ENCODE data around the gene SLC8A1.

SLC8A1 gene

DNA sequence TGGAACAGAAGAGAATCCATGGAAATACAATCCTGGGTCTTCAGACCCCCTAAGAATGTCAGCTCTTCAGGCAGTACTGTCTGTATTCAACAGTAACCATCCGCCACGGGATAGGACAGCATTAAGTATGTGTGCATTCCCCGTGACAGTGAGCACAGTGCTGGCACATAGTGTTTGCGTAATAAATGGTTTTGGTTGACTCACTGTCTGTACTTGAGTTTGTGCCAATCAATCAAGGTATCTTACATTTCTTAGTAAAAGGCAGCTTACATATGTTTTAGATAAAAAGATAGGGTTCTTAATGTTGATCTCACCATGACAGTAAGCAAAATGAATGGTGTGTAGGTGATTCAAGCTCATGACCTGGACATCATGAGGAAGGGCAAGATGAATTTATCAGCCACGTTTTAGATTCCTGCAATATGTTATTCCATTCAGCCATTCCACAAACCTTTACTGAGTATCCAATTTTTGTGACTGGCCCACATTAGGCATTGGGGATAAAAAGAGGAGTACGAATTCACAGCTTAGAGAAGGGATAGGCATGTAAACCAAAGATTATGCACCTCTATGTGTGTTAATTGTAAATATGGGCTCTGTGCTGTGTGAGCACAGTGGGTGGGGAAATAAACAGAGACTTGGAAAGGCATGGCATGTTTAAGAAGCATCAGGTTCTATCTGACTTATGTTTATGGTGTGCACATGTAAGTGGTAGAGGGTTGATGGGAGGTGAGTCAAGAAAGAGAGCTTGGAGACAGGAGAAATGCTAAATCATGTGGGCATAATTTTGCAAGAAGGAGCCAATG is 258.8 kb downstream of the SLC8A1 start:
- no peak for DNase-seq (ENCODE audit: low spot score)

DNA sequence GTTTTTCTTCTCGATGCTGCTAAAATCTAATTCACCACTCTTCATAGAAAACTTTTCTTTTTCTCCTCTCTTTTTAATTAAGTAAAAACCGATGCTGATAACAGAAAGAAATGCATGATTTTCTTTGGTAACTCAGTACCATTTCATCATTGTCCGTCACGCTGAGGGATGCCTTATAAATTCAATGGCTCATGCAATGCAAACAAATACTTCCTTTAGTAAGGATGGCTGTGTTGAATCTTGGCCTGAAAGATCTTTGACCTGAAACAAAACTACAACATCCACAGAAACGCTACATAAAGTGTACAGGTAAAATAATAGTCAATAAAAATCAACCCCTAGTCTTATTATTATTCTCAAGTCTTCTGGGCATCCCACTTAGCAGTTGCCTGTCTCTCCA is 261.4 kb downstream of the SLC8A1 start:
- no peak for DNase-seq (ENCODE audit: low spot score)

DNA sequence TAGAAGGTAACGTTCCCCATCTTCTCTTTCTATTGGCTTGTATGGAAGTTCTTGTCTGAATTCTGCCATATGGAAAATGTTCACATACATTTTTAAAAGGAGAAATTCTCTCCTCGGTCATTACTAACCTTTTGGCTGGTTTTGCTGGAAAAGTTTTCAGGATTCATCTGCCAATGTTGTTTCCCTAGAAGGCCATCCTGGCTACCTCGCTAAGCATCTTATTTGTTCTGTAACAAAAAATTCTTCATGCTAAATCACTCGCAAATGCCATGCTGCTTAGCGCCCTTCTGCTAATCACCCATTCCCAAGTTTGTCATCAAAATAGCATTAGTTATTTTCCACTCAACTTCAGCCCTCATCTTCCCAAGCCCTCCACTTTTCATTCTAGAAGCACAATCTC is 262.0 kb downstream of the SLC8A1 start:
- no peak for DNase-seq (ENCODE audit: low spot score)

DNA sequence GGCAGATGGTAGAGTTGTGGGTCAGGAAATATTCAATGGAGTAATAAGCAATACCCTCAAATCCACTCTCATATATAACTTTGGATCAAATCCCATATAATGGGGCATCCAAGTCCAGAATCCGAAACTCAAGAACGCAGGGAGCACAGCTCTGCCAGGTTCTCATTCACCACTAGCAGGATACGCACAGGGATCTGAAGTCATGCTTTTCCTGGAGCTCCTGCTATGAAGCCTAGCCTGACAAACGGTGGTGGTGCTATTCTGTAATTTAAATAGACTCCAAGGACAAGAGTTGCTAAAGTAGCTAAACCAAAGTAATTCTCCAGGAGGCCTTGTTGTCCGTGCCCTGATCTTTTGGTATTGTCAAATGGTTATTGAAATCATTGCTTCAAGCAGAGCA is 264.8 kb downstream of the SLC8A1 start:
- no peak for DNase-seq (ENCODE audit: low spot score)

DNA sequence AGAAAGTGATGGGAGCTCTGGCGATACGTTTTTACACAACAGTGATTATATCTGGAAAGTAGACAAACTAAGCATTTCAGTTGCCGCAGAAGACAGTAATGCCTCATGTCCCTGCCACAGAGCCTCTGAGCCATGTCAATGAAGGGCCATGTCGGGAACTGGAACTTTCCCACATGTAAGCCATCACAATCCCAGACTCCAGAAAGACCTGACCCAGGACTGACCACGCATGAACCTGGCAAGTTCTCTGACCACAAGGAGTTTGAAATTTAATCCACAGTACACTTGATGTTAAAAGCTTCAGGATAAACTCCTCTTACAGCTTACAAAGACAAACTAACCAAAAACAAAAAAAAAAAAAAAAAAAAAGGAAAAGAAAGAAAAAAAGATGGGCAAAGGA is 267.3 kb downstream of the SLC8A1 start:
- DNase-seq (ENCODE audit: low spot score) = no peak

DNA sequence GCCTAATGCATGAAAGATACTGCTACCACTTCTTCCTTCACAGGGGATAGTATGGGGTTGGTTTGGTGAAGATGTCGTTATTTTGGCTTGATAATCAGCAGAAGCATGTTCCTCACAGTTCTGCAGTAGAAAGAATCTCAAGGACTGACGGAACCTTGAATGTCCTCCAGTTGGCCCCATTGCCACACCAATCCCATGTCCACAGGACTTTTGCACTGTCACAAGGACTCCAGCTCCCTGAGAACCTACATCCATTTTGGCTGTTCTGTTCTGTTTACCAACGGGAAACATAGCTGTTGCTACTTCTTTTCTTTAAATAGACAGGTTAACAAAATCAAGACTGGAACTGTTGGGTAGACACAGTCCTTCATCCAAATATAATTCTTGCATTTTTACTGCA is 270.0 kb downstream of the SLC8A1 start:
- no peak for DNase-seq (ENCODE audit: low spot score)

DNA sequence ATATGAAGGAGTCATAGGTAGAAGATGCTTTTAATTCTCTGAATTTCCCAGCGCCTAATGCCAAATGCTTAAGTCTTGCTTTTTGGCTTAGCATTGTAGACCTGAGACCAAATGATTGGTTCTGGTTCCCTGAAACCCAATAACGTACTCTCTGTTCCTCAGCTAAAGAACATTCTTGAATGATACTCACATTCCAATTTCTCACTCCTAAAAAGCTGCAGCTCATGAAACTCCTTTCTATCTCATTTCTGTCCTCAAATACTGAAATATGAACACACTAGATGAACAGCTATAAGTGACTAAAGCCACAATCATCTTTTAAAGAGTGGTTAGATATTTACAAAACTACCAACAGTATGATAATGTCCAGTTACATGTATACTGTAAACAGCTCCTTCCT is 272.1 kb downstream of the SLC8A1 start:
- no peak for DNase-seq (ENCODE audit: low spot score)

DNA sequence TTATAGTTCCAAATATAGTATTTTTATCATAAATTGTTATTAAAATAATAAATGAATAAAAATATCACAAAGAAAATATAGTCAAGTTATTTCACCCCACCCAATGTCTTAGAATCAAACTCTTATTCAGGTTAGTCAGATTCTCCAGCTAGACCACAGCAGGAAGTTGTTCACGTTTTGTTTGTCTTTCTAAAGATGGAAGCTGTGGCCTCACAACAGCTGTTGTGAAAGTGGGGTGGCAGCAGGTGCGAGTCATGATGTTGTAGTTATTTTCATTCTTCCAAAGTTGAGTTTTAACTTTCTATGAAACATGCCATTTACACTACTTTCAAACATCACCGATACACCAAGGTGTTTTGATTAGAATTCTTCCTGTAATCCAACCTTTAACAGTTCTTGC is 272.9 kb downstream of the SLC8A1 start:
- no peak for DNase-seq (ENCODE audit: low spot score)

DNA sequence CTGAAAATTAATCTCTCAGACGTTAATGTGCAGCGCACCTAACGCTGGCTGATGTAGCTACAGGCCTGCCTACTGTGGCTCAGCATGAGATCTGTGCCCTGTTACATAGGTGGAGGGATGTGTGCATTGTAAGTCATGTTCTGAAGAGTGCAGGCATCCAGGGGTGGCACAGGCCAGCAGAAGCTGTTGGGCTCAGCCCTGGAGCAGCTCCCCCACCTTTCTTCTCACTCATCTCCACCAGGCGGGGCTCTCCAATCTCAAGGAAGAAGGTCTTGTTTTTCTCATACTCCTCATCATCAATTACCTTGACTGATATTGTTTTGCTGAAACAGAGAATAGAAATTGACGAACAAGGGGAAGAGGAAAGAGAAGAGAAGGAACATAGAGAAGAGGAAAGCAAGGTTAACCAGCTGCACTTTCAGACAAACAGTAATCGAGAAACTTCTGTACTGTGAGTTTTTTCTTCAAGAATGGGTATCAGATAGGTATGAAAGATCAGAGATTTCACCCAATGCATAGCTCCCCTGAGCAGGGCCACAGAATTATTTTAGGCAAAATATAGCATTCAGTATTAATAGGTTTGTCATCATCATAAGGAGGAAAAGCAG is 273.6 kb downstream of the SLC8A1 start:
- DNase-seq (ENCODE audit: low spot score) = no peak

DNA sequence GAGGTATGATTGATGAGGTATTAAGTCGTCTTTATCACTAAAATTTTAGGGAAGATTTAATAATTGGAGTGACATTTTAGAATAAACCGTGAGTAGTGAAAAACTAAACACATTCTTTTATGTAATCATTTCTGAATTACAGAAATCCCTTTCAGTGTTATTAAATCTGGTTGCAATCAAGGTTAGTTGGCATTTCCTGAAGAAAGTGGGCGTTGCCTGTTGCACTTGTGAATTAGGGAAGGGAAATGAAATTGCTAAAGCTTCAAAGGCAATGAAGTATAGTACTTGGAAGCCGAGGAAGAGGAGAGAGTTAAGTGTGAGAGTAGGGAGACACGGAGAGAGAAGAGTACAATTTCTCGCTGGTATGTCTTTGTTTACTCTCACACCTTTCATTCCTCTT is 274.5 kb downstream of the SLC8A1 start:
- DNase-seq (ENCODE audit: low spot score) = no peak

DNA sequence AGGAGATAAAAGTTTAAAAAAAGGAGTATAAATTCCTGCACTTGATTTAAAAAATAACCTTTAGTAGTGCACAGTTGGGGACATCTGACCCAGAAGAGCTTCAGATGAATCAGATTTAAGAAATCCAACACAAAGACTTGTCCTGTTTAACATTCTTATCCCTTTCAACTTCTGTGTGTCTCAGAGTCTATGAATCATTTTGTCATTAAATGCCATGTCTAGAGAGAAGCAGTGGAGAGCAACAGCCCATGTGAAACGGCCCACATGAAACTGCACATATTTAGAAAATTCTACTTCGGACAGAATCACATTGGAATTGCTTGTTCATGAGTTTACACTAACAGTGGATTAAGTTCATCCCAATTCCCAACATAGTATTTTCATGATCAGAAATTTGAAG is 278.6 kb downstream of the SLC8A1 start:
- DNase-seq (ENCODE audit: low spot score) = no peak

DNA sequence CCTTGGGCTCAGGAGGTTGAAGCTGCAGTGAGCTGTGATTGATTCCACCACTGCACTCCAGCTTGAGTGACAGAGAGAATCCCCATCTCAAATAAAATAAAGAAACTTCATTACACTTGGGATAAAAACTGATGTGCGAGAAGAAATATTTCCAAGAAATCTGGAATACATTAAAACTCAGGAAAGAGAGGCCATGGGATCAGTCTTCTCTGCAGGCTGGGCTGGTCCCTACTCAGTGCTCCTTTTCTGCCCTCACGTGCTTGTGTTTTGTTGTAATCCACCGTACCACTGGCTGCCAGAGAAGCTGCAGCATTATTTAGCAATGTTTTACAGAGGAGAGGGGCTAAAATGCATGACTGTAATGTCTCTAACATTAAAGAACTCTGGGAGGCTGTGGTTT is 282.0 kb downstream of the SLC8A1 start:
- no peak for DNase-seq (ENCODE audit: low spot score)

DNA sequence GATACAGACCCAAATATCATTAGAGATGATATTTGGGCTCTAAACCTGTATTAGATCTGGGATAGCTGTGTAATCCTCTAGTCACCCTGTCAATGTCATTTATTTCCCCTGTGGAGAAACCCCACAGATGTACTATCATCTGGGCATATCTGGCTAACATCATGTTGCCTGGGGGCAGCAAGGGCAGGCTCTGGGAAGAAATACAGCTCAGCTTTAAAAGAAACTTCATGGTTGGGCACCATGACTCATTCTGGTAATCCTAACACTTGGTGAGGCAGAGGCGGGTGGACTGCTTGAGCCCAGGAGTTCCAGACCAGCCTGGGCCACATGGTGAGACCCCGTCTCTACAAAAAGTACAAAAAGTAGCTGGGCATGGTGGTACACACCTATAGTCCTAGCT is 282.5 kb downstream of the SLC8A1 start:
- no peak for DNase-seq (ENCODE audit: low spot score)

DNA sequence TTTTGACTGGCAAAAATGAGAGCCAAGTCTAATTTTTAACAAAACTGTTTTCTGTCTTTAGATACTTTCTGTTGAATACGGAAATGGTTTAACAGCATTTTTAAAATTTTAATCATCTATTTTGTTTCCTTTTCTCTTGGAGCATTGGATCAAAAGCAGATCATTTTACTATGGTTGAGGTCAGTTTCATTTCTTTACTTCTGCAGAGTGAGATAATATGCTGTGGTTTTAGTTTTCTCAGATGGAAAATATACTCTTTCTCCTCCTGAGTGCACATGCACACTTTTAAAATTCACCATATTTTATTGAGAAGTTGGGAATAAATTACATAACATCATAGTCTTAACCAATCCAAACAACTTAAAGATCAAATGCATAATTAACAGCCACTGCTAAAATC is 283.3 kb downstream of the SLC8A1 start:
- no peak for DNase-seq (ENCODE audit: low spot score)

DNA sequence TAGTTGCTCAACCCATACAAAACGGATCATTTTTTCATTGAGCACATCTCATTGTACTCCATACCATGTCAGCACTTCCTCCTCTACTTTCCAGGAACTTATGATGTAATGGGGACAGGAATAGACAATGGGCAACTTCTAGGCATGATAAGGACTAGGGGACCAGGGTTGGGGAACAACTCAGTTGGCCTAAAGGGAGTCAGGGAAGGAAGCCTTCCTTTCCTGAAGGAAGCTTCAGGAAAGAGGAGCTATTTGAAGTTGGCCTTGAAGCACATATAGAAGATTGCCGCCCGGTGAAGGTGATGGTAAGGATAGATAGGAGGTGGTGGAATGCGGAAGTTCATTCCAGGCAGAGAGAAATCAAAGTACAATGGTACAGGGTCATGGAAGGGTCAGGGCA is 283.9 kb downstream of the SLC8A1 start:
- no peak for DNase-seq (ENCODE audit: low spot score)

DNA sequence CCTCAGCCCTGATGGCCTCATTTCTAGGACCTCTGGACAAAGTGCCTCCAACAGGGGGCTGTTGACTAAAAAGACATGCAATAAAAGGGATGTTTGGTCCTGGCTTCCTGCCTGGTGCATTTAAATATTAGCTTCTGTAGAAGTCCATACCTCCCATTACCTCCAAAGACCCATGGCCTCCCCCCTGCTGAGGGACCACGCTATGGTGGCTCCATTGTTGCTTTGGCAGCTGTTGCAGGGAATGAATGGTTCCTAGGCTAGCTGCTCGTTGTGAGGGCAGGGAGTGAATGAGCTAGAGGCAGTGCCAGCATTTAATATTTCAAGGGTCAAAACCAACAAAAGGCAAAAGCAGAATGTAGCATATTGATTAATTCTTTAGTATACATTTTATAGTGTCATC is 285.9 kb downstream of the SLC8A1 start:
- no peak for DNase-seq (ENCODE audit: low spot score)

DNA sequence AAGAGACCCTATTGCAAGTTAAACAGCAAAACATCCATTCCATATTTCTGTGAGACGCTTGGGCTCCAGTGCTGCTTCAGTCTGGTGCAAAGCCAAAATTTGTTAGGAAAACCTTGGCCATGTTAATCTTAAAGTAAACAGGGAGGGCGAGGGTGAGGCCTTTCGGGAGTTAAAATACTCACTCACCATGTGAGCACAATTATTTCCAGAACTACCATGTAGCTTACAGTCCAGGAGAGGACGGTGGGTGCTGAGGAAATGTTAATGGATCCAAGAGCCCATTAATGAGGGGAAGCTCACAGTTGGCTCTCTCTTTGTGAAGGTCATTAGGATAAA is 286.4 kb downstream of the SLC8A1 start:
- DNase-seq (ENCODE audit: low spot score) = no peak

DNA sequence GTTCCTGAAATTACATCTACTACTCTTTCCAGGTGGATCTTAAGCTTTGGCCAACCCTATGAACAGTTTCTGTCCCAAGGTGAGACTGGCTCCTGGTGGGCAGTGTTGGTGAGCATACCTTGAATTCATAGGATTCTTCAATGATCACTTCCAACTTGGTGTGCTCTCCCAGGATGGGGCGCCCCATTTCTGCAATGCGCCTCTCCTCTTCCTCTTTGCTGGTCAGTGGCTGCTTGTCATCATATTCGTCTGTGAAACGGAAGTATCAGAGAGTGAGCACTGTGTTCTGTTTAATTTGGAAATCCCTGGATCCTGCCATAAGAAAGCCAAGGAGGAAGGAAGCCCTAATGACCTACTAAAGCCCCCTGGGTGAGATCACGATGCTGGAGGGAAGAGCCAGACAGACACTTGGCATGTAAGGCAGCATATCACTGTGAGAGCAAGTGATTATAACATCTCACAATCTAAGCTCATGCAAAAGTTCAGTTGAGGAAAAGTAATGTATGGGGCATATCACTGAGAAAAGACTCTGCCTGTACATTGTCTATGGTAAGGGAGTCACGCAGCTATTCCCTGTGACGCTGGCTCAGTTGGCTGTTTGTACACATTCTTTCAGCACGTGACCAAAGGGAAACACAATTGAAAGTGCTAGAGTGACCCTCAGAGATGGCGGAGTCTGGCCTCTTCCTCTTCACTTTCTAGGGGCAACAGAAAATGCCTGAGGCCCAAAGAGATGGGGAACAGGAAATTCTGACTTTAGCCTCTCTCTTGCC is 287.0 kb downstream of the SLC8A1 start:
- no peak for DNase-seq (ENCODE audit: low spot score)

DNA sequence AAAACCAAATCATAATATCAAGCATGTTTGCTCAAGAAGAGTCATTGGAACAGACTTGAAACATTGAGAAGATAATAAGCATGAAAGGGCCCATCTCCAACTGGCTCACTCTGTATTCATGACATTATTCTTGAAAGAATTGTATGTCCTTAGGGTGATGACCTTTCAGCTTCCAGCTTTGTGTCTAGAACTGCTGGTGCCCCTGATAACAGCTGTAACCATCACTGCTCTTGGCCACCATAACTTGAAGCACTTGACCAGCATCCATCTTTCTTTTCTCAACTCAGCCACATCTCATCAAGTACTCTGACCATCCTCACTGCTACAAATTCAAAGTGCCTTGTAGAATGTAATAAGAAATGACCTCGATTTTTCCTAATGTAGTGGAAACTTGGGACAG is 289.9 kb downstream of the SLC8A1 start:
- no peak for DNase-seq (ENCODE audit: low spot score)

DNA sequence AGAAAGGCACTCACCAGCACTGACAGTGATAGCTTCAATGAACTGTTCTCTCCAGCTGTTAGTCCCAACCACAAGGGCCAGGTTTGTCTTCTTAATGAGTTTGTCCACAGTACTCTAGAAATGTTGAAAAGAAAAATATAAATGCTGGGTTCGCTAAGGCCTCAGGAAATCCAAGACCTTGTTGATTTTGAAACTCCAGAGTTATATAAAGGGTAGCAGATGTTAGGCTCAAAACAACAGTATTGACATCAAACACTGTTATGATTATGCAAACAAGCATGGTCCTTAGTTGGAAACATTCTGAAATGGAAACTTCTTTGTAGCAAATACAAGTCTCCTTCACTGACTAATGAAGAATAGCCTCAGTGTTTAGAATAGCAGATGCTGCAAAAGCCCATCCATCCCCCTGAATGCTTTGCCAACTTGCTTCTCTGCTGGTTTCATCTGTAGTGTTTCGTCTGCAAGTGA is 291.1 kb downstream of the SLC8A1 start:
- DNase-seq (ENCODE audit: low spot score) = no peak

DNA sequence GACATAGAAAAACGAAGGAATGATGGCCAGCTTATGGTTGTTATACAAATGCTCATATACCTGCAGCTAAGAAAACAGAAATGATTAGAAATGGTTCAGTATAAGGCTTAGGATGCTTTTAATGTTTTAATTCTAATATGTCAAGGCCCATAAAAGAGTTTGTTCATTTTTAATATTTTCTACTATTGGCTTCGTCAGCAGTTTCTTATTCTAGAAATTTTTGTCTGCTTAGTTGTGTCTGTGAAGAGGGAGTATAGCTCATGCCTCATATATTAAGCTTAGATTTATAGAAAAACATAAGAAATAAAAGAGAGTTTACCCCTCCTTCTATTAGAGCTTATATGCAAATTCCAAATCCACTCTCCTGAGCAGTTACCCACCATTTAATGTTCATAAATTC is 292.6 kb downstream of the SLC8A1 start:
- no peak for DNase-seq (ENCODE audit: low spot score)

DNA sequence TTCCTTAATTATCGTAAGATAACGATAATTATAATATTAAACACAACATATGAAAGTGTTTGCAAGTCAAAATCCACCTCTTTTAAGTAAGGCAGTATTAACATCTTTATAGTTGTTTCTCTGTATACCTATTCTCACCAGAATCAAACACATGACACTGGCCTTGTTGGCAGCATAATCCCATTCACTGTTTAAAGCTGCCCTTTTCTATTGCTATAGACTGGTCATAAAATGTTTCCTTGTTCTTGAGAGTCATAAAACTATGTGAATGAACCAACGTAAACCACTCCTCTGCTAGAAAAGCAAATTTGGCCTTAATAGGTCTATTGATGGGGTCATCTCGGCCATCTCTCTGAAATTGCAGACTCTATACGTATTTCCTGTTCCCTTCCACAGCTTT is 293.1 kb downstream of the SLC8A1 start:
- DNase-seq (ENCODE audit: low spot score) = no peak

DNA sequence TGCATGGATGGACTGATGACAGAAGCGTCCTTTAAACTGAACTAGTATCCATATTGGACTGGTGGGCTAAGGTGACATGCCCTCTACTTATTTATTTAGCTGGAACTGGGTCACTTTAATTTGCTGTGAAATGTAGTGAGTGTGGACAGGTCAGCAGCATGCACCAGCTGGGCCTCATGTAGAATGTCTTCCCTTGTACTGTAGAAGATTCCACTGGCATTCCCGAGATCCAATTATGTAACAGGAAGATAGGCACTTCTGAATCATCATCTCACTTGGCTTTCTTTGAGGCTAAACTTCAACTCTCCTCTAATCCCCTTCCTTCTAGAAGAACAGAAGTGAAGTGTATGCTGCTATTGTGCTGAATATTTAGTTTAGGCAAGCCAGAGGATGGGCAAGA is 296.2 kb downstream of the SLC8A1 start:
- no peak for DNase-seq (ENCODE audit: low spot score)

Data from RKO (cell line).